Uterus (tissue), 4 donors: Measurements from ENCODE around the gene CHRNA9. TPM values are rescaled to one million over a fixed set of nuclear protein-coding genes. Genes with fewer than 3 reads are reported as not detected.

ENCODE experiments used
- DNase-seq, 2 donors: peaks; one replicate each; pipeline ENCODE4 v3.0.0-alpha.2; 2019 to 2020
- H3K27ac ChIP-seq, 2 donors: fragments of 200-600 bp; sonication (generic); 1 replicate in 1 of 2; 2 replicates in 1 of 2; pipeline ENCODE4 v1.5.1; 2016 to 2018
- H3K27me3 ChIP-seq, 2 donors: fragments of 200-600 bp; sonication (generic); one replicate each; pipeline ENCODE4 v1.5.1; 2018 to 2019; ENCODE audit warnings: control low read depth in 1 of 2
- H3K36me3 ChIP-seq, 2 donors: fragments of 200-600 bp; sonication (generic); one replicate each; pipeline ENCODE4 v1.5.1; 2019; ENCODE audit warnings: control low read depth in 1 of 2
- H3K4me1 ChIP-seq, 2 donors: fragments of 200-600 bp; sonication (generic); one replicate each; pipeline ENCODE4 v1.5.1; 2018 to 2019; ENCODE audit warnings: control low read depth in 1 of 2
- H3K4me3 ChIP-seq, 2 donors: fragments of 200-600 bp; sonication (generic); 1 replicate in 1 of 2; 2 replicates in 1 of 2; pipeline ENCODE4 v1.5.1; 2018 to 2019; ENCODE audit warnings: mild to moderate bottlenecking in 1 of 2
- H3K9me3 ChIP-seq, 2 donors: fragments of 200-600 bp; sonication (generic); one replicate each; pipeline ENCODE4 v1.5.1; 2019; ENCODE audit warnings: control low read depth in 1 of 2
- POLR2A ChIP-seq, 2 donors: fragments of 450-650 bp; IDR thresholded peaks; one replicate each; pipeline ENCODE4 v1.6.1; 2016; ENCODE audit warnings: antibody characterized with exemption in 2 of 2, mild to moderate bottlenecking in 1 of 2, moderate library complexity in 1 of 2
- intact Hi-C: fragments of 100-400 bp; cut with DNase I; formaldehyde crosslinking; loops from one replicate; pipeline ENCODE4 v1.15.1; 2023; ENCODE audit warnings: low total_unique reads
- total RNA-seq, 4 donors: library from RNA; depleted of rRNA in 3 of 4; stranded (reverse); fragments of >200 nt in 3 of 4; gene quantifications; one replicate each; pipeline versions ENCODE4 v1.1.0 to v1.2.4, GENCODE V29; 2014 to 2023
- TF ChIP-seq, protein P1 (sequence below), 4 experiments: fragments of 200-600 bp in 2 of 4; fragments of 450-650 bp in 2 of 4; sonication (generic) in 2 of 4; IDR thresholded peaks; one replicate each; pipeline ENCODE4 v1.5.1; 2016 to 2019; ENCODE audit warnings: antibody characterized with exemption in 4 of 4, mild to moderate bottlenecking in 2 of 4, moderate library complexity in 1 of 4
- donor health status: DM: yes; HTN: yes; CAD: no.

CHRNA9 gene
- total RNA-seq, 4 donors from 2014 or later = not detected

DNA sequence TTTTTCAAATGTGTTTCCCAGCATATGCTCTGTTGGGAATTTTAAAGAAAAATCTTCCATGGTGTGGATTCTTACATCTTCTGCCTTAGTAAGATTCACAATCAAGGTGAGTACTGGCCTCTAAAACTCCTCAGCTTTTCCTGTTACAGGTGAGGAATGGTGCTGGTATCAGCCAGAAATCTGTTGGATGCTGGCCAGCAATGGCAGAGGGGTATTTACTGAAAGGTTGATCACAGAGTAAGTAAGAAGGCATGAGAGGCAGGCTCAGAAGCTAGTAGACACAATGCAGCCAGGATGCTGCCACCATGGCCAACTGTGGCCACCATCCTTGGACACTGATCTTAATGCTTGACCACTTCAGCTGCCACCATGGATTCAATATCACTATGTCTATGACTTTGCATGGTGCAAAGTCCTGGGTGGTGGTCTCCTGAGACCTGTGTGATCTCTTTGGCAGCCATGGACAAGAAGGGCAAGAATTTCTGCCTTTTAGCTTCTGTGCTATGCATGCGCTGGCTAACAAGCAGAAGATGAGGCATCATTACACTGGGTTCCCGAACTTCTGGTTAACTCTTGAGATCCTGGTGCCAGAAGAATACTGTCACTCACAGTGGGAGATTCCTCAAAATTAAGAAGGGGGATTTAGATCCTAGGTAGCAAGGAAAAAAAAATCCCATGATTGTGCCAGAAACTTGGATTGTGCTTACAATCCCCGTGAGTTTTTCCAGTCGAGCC is 60.2 kb downstream of the CHRNA9 start:
- Histone ChIP-seq H3K27me3 (no peaks in the 10 kb centered on the region), H3K27ac (no peak overlapping the region)
- no peak for DNase-seq

DNA sequence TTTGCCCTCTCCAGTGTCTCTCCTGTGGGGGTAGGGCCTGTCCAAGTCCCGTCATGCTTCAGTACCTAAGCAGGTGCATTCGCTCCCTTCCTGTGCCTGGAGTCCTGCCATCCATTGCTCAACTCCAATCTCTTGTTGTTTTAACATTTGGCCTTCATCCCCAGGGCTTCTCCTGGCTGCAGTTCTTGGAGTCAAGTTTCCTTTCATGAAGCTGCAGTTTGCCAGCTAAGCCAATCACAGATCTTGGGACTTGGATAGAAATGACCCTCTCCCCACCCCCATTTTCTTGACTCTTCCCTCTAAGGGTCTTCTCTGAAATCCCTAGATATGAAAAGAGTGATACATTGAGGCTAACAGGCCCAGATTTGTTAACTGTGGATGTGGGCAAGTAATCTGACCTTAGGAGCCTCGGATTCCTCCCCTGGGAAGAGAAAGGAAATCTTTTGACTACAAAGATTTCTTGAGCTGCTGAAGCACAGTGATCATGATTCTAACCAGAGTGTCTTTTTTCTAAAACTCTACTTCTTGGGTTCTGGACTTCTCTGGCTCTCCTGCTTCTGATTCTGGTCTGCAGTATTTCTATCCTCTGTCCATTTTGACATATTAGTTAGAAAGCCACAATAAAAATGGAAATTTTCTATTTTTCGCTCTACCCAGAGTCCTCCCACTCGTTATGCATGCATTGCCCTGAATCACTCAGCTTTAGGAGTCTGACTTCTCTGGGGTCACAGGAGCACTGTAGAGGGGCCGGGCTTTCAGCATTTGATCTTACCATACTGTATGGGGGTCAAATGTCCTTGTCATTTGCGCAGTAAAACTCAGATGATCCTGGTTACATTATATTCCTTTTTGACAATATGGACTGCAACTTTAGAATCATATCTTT is 61.0 kb downstream of the CHRNA9 start:
- TF ChIP-seq, protein P1, sequence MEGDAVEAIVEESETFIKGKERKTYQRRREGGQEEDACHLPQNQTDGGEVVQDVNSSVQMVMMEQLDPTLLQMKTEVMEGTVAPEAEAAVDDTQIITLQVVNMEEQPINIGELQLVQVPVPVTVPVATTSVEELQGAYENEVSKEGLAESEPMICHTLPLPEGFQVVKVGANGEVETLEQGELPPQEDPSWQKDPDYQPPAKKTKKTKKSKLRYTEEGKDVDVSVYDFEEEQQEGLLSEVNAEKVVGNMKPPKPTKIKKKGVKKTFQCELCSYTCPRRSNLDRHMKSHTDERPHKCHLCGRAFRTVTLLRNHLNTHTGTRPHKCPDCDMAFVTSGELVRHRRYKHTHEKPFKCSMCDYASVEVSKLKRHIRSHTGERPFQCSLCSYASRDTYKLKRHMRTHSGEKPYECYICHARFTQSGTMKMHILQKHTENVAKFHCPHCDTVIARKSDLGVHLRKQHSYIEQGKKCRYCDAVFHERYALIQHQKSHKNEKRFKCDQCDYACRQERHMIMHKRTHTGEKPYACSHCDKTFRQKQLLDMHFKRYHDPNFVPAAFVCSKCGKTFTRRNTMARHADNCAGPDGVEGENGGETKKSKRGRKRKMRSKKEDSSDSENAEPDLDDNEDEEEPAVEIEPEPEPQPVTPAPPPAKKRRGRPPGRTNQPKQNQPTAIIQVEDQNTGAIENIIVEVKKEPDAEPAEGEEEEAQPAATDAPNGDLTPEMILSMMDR (IDR thresholded peaks at IDR 0.05) = no peak
- no peak for TF ChIP-seq POLR2A (IDR thresholded peaks at IDR 0.05)
- Histone ChIP-seq H3K27ac (peak overlapping the region in 1 of 2 donors; percentile 45), H3K4me3 (no peak overlapping the region), H3K36me3 (no peaks in the 10 kb centered on the region), H3K9me3 (no peaks in the 10 kb centered on the region), H3K4me1 (no peaks in the 10 kb centered on the region), H3K27me3 (no peaks in the 10 kb centered on the region)
- peak; percentile 59 to 61 for DNase-seq
- intact Hi-C loops = no loop called here

More for the DNA sequence above, 60.2 kb downstream of the CHRNA9 start:
- Histone ChIP-seq H3K9me3 (no peaks in the 10 kb centered on the region), H3K4me1 (no peaks in the 10 kb centered on the region), H3K4me3 (no peak overlapping the region), H3K36me3 (no peaks in the 10 kb centered on the region)
- intact Hi-C loops = no loop called here
- TF ChIP-seq, protein P1 (IDR thresholded peaks at IDR 0.05) = no peak
- no peak for TF ChIP-seq POLR2A (IDR thresholded peaks at IDR 0.05)

DNA sequence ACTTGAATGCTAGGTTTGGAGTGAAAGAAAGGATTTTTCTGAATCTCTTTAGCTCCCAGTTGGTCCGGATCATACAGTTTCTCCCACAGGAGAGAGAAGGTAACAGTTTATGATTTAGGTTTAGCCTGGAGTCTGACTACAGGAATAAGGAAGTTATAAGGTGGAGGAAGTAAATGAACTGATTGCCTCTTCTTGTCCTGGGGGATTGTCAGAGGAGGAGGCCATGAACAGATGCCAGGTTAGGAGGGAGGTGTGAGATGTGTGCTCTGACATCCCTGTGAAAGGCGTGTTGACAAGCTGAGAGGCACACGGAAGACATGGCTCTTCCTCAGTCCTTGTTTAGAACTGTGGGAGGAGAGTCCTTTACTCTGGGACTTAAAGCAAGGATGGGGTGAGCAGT is 64.4 kb downstream of the CHRNA9 start:
- intact Hi-C loops = no loop called here
- Histone ChIP-seq H3K27me3 (no peaks in the 10 kb centered on the region), H3K4me1 (no peaks in the 10 kb centered on the region), H3K9me3 (no peaks in the 10 kb centered on the region), H3K4me3 (no peak overlapping the region), H3K36me3 (no peaks in the 10 kb centered on the region), H3K27ac (no peak overlapping the region)
- DNase-seq = no peak
- no peak for TF ChIP-seq POLR2A (IDR thresholded peaks at IDR 0.05)
- TF ChIP-seq, protein P1 (IDR thresholded peaks at IDR 0.05) = no peak

DNA sequence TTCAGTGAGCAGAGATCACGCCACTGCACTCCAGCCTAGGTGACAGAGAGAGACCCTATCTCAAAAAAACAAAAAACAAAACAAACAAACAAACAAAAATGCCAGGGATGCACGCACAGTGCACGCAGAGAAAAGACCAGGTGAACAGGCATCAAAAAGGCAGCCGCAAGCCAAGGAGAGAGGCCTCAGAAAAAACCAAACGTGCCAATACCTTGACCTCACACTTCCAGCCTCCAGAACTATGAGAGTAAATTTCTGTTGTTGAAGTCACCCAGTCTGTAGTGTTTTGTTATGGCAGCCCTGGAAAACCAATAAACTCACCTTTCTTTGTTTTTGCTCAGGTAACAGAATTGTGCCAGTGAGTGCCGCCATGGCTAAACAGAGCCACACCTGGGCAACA is 66.0 kb downstream of the CHRNA9 start:
- Histone ChIP-seq H3K4me3 (no peak overlapping the region), H3K9me3 (no peaks in the 10 kb centered on the region), H3K4me1 (no peaks in the 10 kb centered on the region), H3K36me3 (no peaks in the 10 kb centered on the region), H3K27ac (no peak overlapping the region), H3K27me3 (no peaks in the 10 kb centered on the region)
- DNase-seq = no peak
- intact Hi-C loops = no loop called here
- TF ChIP-seq POLR2A (IDR thresholded peaks at IDR 0.05) = no peak
- TF ChIP-seq, protein P1 (IDR thresholded peaks at IDR 0.05) = no peak

DNA sequence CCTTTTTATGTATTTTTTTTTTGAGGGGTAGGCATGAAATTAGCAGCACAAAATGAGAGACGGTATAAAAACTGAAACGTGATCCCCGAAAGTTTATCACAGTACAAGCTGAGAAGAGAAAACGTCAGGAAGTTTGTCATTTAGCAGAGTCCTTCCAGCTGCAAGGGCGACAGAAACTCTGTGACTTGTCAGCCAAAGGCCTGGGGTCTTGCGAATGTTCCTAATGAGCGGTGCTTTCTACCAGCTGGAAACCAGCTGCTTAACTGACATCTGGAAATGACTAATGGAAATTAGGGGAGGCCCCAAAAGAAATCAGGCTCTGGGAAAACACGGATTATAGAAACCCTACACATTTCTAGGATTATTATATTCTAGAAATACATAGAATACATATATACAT is 66.5 kb downstream of the CHRNA9 start:
- Histone ChIP-seq H3K9me3 (no peaks in the 10 kb centered on the region), H3K27me3 (no peaks in the 10 kb centered on the region), H3K36me3 (no peaks in the 10 kb centered on the region), H3K4me1 (no peaks in the 10 kb centered on the region), H3K4me3 (no peak overlapping the region), H3K27ac (no peak overlapping the region)
- no peak for DNase-seq
- intact Hi-C loops = no loop called here
- no peak for TF ChIP-seq POLR2A (IDR thresholded peaks at IDR 0.05)
- TF ChIP-seq, protein P1 (IDR thresholded peaks at IDR 0.05) = no peak
